HCT116 (cell line): ENCODE measurements around the gene ZSCAN30. TPM values are rescaled to one million over a fixed set of nuclear protein-coding genes. Genes with fewer than 3 reads are reported as not detected.

ENCODE experiments used
- ATAC-seq: fragments of 200-7000 bp; cut with Tn5 transposase; 2 replicates; pipeline ENCODE4 v1.9.1; 2020; ENCODE audit warnings: mild to moderate bottlenecking, moderate library complexity
- BruUV-seq: library from RNA; stranded (reverse); fragments of 400-500 nt; replicated peaks from 2 replicates; lab custom pipeline; 2021; lab: Mats Ljungman, UMichigan
- CTCF ChIA-PET: fragments of 300-600 bp; sonication (Branson Sonifier 250); formaldehyde crosslinking; loops from one replicate; lab custom pipeline; 2021; ENCODE audit warnings: antibody characterized with exemption; lab: Charles Lee
- POLR2A ChIA-PET: fragments of 300-600, 350-600 bp; sonication (Branson Sonifier 250); formaldehyde crosslinking; loops from one replicate; lab custom pipeline; 2021; ENCODE audit warnings: antibody characterized with exemption; lab: Charles Lee
- RAD21 ChIA-PET, 2 experiments: fragments of 300-600 bp; sonication (Branson Sonifier 250); formaldehyde crosslinking; loops; one replicate each; lab custom pipeline; 2023; ENCODE audit warnings: low total read pairs in 2 of 2; ENCODE audit not compliant: uncharacterized antibody in 2 of 2, unreplicated experiment in 2 of 2, low non-redundant PET in 1 of 2; lab: Charles Lee
- DNase-seq: peaks from one replicate; pipeline ENCODE4 v3.0.0-alpha.2; 2010; ENCODE audit warnings: low read depth, low spot score
- H2AFZ ChIP-seq: fragments of 200-600 bp; shearing (Covaris generic), sonication (generic); 2 replicates; pipeline ENCODE4 v1.6.1; 2017; ENCODE audit warnings: low read depth, mixed run types, mixed read lengths, antibody characterized with exemption, low read length; ENCODE audit not compliant: poor library complexity, severe bottlenecking
- H3K27ac ChIP-seq: 2 replicates; pipeline ENCODE4 v1.5.1; 2012; ENCODE audit warnings: low read depth, low read length
- H3K27me3 ChIP-seq: fragments of 200-600 bp; sonication (generic); 2 replicates; pipeline ENCODE4 v1.6.1; 2016; ENCODE audit warnings: mixed run types, low read length, mixed read lengths; ENCODE audit not compliant: insufficient read depth
- H3K36me3 ChIP-seq, 2 experiments: fragments of 200-500 bp in 1 of 2; fragments of 200-600 bp in 1 of 2; sonication (Bioruptor generic) in 1 of 2; sonication (generic) in 1 of 2; 2 replicates each; pipeline versions ENCODE4 v1.5.1 to v1.6.1; 2014 to 2016; ENCODE audit warnings: low read length in 2 of 2, inconsistent platforms in 1 of 2, mixed read lengths in 1 of 2, mixed run types in 1 of 2; ENCODE audit not compliant: insufficient read depth in 2 of 2, control insufficient read depth in 1 of 2
- H3K4me1 ChIP-seq, 2 experiments: fragments of 200-600 bp in 1 of 2; sonication (generic) in 1 of 2; 2 replicates each; pipeline versions ENCODE4 v1.5.1 to v1.6.1; 2012 to 2017; ENCODE audit warnings: low read length in 2 of 2, inconsistent platforms in 1 of 2, mild to moderate bottlenecking in 1 of 2, mixed read lengths in 1 of 2, mixed run types in 1 of 2, moderate library complexity in 1 of 2; ENCODE audit not compliant: insufficient read depth in 2 of 2, control insufficient read depth in 1 of 2
- H3K4me2 ChIP-seq: fragments of 200-600 bp; sonication (generic); 2 replicates; pipeline ENCODE4 v1.6.1; 2017; ENCODE audit warnings: mixed run types, low read length, mixed read lengths
- H3K4me3 ChIP-seq, 2 experiments: fragments of 200-600 bp in 1 of 2; sonication (generic) in 1 of 2; replicated peaks in 1 of 2; 2 replicates each; pipeline ENCODE4 v1.5.1; 2011 to 2016; ENCODE audit warnings: low read length in 2 of 2, control low read depth in 1 of 2, low read depth in 1 of 2, mild to moderate bottlenecking in 1 of 2, mixed read lengths in 1 of 2, mixed run types in 1 of 2
- H3K79me2 ChIP-seq: fragments of 200-600 bp; sonication (generic); 2 replicates; pipeline ENCODE4 v1.6.1; 2017; ENCODE audit warnings: mild to moderate bottlenecking, mixed run types, low read length, moderate library complexity, mixed read lengths; ENCODE audit not compliant: insufficient read depth
- H3K9ac ChIP-seq: fragments of 200-600 bp; sonication (generic); 2 replicates; pipeline ENCODE4 v1.6.1; 2016; ENCODE audit warnings: low read length, mixed read lengths
- H3K9me2 ChIP-seq: fragments of 200-600 bp; sonication (generic), shearing (Covaris generic); 2 replicates; pipeline ENCODE4 v1.6.1; 2017; ENCODE audit warnings: mixed run types, mild to moderate bottlenecking, moderate library complexity; ENCODE audit not compliant: insufficient read depth
- H3K9me3 ChIP-seq, 2 experiments: fragments of 200-500 bp in 1 of 2; fragments of 200-600 bp in 1 of 2; sonication (Bioruptor generic) in 1 of 2; sonication (generic) in 1 of 2; 2 replicates each; pipeline ENCODE4 v1.6.1; 2014 to 2017; ENCODE audit warnings: low read length in 2 of 2, mixed read lengths in 2 of 2, inconsistent platforms in 1 of 2, low read depth in 1 of 2, mild to moderate bottlenecking in 1 of 2, mixed run types in 1 of 2, moderate library complexity in 1 of 2; ENCODE audit not compliant: control insufficient read depth in 1 of 2, insufficient read depth in 1 of 2
- H4K20me1 ChIP-seq: fragments of 200-600 bp; sonication (generic), shearing (Covaris generic); 2 replicates; pipeline ENCODE4 v1.6.1; 2017; ENCODE audit warnings: mixed run types, mild to moderate bottlenecking, moderate library complexity; ENCODE audit not compliant: insufficient read depth
- EGR1 ChIP-seq: IDR thresholded peaks from 2 replicates; pipeline ENCODE4 v1.6.1; 2012; ENCODE audit warnings: low read depth
- ELF1 ChIP-seq: IDR thresholded peaks from 2 replicates; pipeline ENCODE4 v1.6.1; 2012; ENCODE audit warnings: low read depth, borderline replicate concordance
- EZH2 ChIP-seq: fragments of 200-600 bp; sonication (generic); IDR thresholded peaks from 2 replicates; pipeline ENCODE4 v1.6.1; 2017; ENCODE audit warnings: antibody characterized with exemption, mixed run types
- FOSL1 ChIP-seq: IDR thresholded peaks from 2 replicates; pipeline ENCODE4 v1.6.1; 2012; ENCODE audit warnings: low read depth
- POLR2AphosphoS5 ChIP-seq: IDR thresholded peaks from 2 replicates; pipeline ENCODE4 v1.6.1; 2011; ENCODE audit warnings: mild to moderate bottlenecking, low read depth, low read length, moderate library complexity
- SIN3A ChIP-seq: IDR thresholded peaks from 2 replicates; pipeline ENCODE4 v1.6.1; 2012; ENCODE audit warnings: low read depth
- intact Hi-C: fragments of 100-400 bp; cut with micrococcal nuclease; formaldehyde crosslinking; loops from 2 replicates; pipeline ENCODE4 v1.10.0; 2022
- total RNA-seq: library from RNA; stranded (reverse); gene quantifications from one replicate; pipeline ENCODE4 v1.2.1, GENCODE V29; 2021; ENCODE audit not compliant: unreplicated experiment
- TF ChIP-seq, protein P1 (sequence below): IDR thresholded peaks from 2 replicates; pipeline ENCODE4 v1.6.1; 2012
- TF ChIP-seq, protein P2 (sequence below): IDR thresholded peaks from 2 replicates; pipeline ENCODE4 v1.6.1; 2011; ENCODE audit warnings: mild to moderate bottlenecking, low read length, moderate library complexity; ENCODE audit not compliant: insufficient replicate concordance; ENCODE audit errors: extremely low read depth

ZSCAN30 gene
- total RNA-seq, 1 experiment from 2014 or later: 11.5 TPM

DNA sequence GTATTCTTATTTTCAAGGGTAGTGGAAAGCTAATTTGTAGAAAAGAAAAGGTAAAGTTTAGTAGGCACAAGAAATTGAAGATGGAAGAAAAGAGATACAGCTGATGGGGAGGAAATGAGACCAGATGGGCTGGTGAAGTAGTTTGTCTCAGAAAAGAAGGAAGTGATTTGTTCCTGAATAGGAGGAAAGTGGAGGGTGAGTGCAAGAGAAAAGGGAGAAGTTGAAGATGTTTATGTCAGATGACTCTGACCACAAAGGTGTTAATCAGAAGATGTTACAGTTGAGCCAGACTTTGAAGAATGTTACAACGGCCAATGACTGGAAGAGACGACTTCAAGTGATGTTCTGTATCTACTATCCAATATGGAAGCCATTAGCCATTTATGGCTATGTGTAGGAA lies 21.2 kb downstream of the ZSCAN30 start:
- ChIA-PET POLR2A (no interaction called here), RAD21 (no interaction called here), CTCF (no interaction called here)
- Histone ChIP-seq H3K9me2 (no peaks in the 10 kb centered on the region), H3K27ac (no peak overlapping the region), H3K79me2 (no peaks in the 10 kb centered on the region), H3K27me3 (no peaks in the 10 kb centered on the region), H3K9me3 (peaks cover 0 to 6% of the 10 kb centered on the region in 2 experiments; a peak in 1 of 4 replicates), H3K4me3 (no peak overlapping the region), H3K4me1 (no peaks in the 10 kb centered on the region), H3K4me2 (no peak overlapping the region), H3K9ac (no peak overlapping the region), H2AFZ (no peak overlapping the region), H3K36me3 (no peaks in the 10 kb centered on the region), H4K20me1 (no peaks in the 10 kb centered on the region)
- no peak for ATAC-seq
- no TSS peak for BruUV-seq
- intact Hi-C loops: no loop called here
- TF ChIP-seq FOSL1 (no peak), POLR2AphosphoS5 (no peak), EGR1 (no peak), EZH2 (no peak), ELF1 (no peak)
- TF ChIP-seq, protein P1, sequence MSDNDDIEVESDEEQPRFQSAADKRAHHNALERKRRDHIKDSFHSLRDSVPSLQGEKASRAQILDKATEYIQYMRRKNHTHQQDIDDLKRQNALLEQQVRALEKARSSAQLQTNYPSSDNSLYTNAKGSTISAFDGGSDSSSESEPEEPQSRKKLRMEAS: no peak
- TF ChIP-seq, protein P2, sequence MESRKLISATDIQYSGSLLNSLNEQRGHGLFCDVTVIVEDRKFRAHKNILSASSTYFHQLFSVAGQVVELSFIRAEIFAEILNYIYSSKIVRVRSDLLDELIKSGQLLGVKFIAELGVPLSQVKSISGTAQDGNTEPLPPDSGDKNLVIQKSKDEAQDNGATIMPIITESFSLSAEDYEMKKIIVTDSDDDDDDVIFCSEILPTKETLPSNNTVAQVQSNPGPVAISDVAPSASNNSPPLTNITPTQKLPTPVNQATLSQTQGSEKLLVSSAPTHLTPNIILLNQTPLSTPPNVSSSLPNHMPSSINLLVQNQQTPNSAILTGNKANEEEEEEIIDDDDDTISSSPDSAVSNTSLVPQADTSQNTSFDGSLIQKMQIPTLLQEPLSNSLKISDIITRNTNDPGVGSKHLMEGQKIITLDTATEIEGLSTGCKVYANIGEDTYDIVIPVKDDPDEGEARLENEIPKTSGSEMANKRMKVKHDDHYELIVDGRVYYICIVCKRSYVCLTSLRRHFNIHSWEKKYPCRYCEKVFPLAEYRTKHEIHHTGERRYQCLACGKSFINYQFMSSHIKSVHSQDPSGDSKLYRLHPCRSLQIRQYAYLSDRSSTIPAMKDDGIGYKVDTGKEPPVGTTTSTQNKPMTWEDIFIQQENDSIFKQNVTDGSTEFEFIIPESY: no peak
- DNase-seq: no peak

DNA sequence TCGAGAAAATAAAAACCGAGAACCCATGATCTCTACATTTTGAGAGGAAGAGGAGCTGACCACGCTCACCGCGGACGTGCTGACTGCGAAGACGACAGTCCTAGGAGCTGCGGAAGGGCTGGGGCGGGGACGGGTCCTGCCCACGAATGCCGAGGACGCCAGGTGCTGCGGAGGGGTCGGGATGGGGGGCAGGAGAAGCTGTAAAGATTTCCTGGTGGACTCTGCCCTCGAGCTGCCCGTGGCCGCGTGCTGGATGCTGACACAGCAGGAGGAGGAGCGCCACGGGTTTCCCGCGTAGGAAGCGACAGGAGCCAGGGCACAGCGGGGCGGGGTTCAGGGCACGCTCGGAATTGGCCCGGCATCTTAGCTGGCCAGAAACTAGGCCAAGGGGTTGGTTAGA lies 22.2 kb downstream of the ZSCAN30 start:
- Histone ChIP-seq H3K27me3 (no peaks in the 10 kb centered on the region), H3K4me3 (no peak overlapping the region), H3K36me3 (no peaks in the 10 kb centered on the region; a peak in 1 of 4 replicates), H3K4me2 (no peak overlapping the region), H3K9me3 (peaks cover 0 to 6% of the 10 kb centered on the region in 2 experiments; a peak in 1 of 4 replicates), H2AFZ (no peak overlapping the region), H4K20me1 (no peaks in the 10 kb centered on the region), H3K79me2 (no peaks in the 10 kb centered on the region), H3K27ac (no peak overlapping the region), H3K9ac (no peak overlapping the region), H3K9me2 (no peaks in the 10 kb centered on the region), H3K4me1 (no peaks in the 10 kb centered on the region)
- DNase-seq: no peak
- intact Hi-C loops: no loop called here
- no TSS peak for BruUV-seq
- CTCF ChIA-PET: no interaction called here
- RAD21 ChIA-PET: no interaction called here
- ATAC-seq: no peak
- TF ChIP-seq SIN3A: no peak
- POLR2A ChIA-PET: no interaction called here
